PC-3 (cell line): Measurements from ENCODE around the gene CUL2.

Experiments
- EZH2 ChIP-seq: fragments of 300-600 bp; sonication (generic); IDR thresholded peaks from one replicate; pipeline ENCODE4 v1.6.1; 2017; ENCODE audit warnings: antibody characterized with exemption, mild to moderate bottlenecking, low read length; ENCODE audit not compliant: unreplicated experiment
- EZH2phosphoT487 ChIP-seq: fragments of 300-600 bp; sonication (generic); IDR thresholded peaks from 2 replicates; pipeline ENCODE4 v1.6.1; 2018; ENCODE audit warnings: mild to moderate bottlenecking, antibody characterized with exemption, low read length, borderline replicate concordance
- TF ChIP-seq, protein P1 (sequence below): fragments of 300-600 bp; sonication (generic); conservative IDR thresholded peaks from 2 replicates; pipeline ENCODE4 v1.5.1; 2017; ENCODE audit warnings: antibody characterized with exemption, low read depth, mild to moderate bottlenecking, low read length

DNA sequence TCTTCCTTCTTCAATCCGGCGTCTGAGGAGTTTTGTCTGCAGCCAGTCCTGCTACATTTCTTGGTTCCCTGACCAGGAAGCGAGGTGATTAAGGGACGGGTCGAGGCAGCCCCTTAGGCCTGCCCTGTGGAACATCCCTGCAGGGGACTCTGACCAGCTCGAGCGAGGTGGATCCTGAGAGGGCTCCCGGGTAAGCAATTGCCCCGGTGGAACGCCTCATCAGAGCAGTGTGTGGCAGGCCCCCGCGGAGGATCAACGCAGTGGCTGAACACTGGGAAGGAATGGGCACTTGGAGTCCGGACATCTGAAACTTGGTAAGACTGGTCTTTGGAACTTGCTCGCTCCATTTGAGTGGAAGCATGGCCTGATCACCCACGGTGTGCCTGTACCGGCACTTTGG, 121.0 kb downstream of the CUL2 start:
- TF ChIP-seq, protein P1, sequence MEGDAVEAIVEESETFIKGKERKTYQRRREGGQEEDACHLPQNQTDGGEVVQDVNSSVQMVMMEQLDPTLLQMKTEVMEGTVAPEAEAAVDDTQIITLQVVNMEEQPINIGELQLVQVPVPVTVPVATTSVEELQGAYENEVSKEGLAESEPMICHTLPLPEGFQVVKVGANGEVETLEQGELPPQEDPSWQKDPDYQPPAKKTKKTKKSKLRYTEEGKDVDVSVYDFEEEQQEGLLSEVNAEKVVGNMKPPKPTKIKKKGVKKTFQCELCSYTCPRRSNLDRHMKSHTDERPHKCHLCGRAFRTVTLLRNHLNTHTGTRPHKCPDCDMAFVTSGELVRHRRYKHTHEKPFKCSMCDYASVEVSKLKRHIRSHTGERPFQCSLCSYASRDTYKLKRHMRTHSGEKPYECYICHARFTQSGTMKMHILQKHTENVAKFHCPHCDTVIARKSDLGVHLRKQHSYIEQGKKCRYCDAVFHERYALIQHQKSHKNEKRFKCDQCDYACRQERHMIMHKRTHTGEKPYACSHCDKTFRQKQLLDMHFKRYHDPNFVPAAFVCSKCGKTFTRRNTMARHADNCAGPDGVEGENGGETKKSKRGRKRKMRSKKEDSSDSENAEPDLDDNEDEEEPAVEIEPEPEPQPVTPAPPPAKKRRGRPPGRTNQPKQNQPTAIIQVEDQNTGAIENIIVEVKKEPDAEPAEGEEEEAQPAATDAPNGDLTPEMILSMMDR, result no peak
- TF ChIP-seq EZH2phosphoT487 (no peak), EZH2 (no peak)
